ENCODE measurements around the gene PABPN1.

Gene PABPN1

GRCh38 chr14:23358553-23359166 lies 37.4 kb downstream of the PABPN1 start:
- Histone ChIP-seq H3K9me2 (ENCODE audit: low read depth, low read length) (no peaks in the 10 kb centered on the region), H4K20me1 (ENCODE audit: insufficient read depth, low read length) (no peaks in the 10 kb centered on the region), H3F3A (ENCODE audit: insufficient read depth, low read length) (no peaks in the 10 kb centered on the region), H3K9me3 (ENCODE audit: low read length) (no peaks in the 10 kb centered on the region), H3K27ac (ENCODE audit: low read depth, low read length, poor library complexity, severe bottlenecking) (no peak overlapping the region), H3K4me3 (ENCODE audit: low read depth, low read length, poor library complexity, severe bottlenecking) (no peak overlapping the region), H3K4me1 (ENCODE audit: insufficient read depth, low read length, severe bottlenecking) (no peaks in the 10 kb centered on the region), H3K4me2 (ENCODE audit: low read length) (no peak overlapping the region), H2AFZ (ENCODE audit: low read length) (no peak overlapping the region), H3K79me2 (ENCODE audit: insufficient read depth, low read length) (no peaks in the 10 kb centered on the region), H3K36me3 (ENCODE audit: insufficient read depth, low read length) (no peaks in the 10 kb centered on the region), H3K9ac (ENCODE audit: low read length) (no peak overlapping the region), H3K27me3 (ENCODE audit: insufficient read depth, low read length) (peaks cover 5% of the 10 kb centered on the region; the same call in 1 of the 2 replicates)
- no peak for TF ChIP-seq EZH2 (IDR thresholded peaks at IDR 0.05; ENCODE audit: borderline replicate concordance, low read length)
- TF ChIP-seq CTCF (IDR thresholded peaks at IDR 0.05; ENCODE audit: low read length), result no peak

- no peaks in the 10 kb centered on the region for H3K4me1 ChIP-seq (ENCODE audit: insufficient read depth, low read length, severe bottlenecking)
- no peaks in the 10 kb centered on the region for H3K79me2 ChIP-seq (ENCODE audit: insufficient read depth, low read length)
- no peaks in the 10 kb centered on the region for H4K20me1 ChIP-seq (ENCODE audit: insufficient read depth, low read length)
- TF ChIP-seq CTCF (IDR thresholded peaks at IDR 0.05; ENCODE audit: low read length), result no peak
- TF ChIP-seq EZH2 (IDR thresholded peaks at IDR 0.05; ENCODE audit: borderline replicate concordance, low read length), result no peak
- peaks cover 5% of the 10 kb centered on the region; the same call in 1 of the 2 replicates for H3K27me3 ChIP-seq (ENCODE audit: insufficient read depth, low read length)
- H3F3A ChIP-seq (ENCODE audit: insufficient read depth, low read length), result no peaks in the 10 kb centered on the region
- no peaks in the 10 kb centered on the region for H3K9me2 ChIP-seq (ENCODE audit: low read depth, low read length)
- no peak overlapping the region for H3K9ac ChIP-seq (ENCODE audit: low read length)
- no peaks in the 10 kb centered on the region for H3K9me3 ChIP-seq (ENCODE audit: low read length)
- H2AFZ ChIP-seq (ENCODE audit: low read length), result no peak overlapping the region
- no peak overlapping the region for H3K4me2 ChIP-seq (ENCODE audit: low read length)
- H3K27ac ChIP-seq (ENCODE audit: low read depth, low read length, poor library complexity, severe bottlenecking), result no peak overlapping the region
- no peak overlapping the region for H3K4me3 ChIP-seq (ENCODE audit: low read depth, low read length, poor library complexity, severe bottlenecking)
- H3K36me3 ChIP-seq (ENCODE audit: insufficient read depth, low read length), result no peaks in the 10 kb centered on the region
Observed at GRCh38 chr14:23359167-23359626, 37.9 kb downstream of the PABPN1 start.

- H4K20me1 ChIP-seq (ENCODE audit: insufficient read depth, low read length), result no peaks in the 10 kb centered on the region
- H3K27ac ChIP-seq (ENCODE audit: low read depth, low read length, poor library complexity, severe bottlenecking), result no peak overlapping the region
- no peaks in the 10 kb centered on the region for H3K9me2 ChIP-seq (ENCODE audit: low read depth, low read length)
- H3K4me2 ChIP-seq (ENCODE audit: low read length), result no peak overlapping the region
- peaks cover 5% of the 10 kb centered on the region; the same call in 1 of the 2 replicates for H3K27me3 ChIP-seq (ENCODE audit: insufficient read depth, low read length)
- no peak overlapping the region for H2AFZ ChIP-seq (ENCODE audit: low read length)
- H3K4me3 ChIP-seq (ENCODE audit: low read depth, low read length, poor library complexity, severe bottlenecking), result no peak overlapping the region
- H3K9ac ChIP-seq (ENCODE audit: low read length), result no peak overlapping the region
- no peaks in the 10 kb centered on the region for H3K4me1 ChIP-seq (ENCODE audit: insufficient read depth, low read length, severe bottlenecking)
- TF ChIP-seq EZH2 (IDR thresholded peaks at IDR 0.05; ENCODE audit: borderline replicate concordance, low read length) (no peak), CTCF (IDR thresholded peaks at IDR 0.05; ENCODE audit: low read length) (no peak)
- no peaks in the 10 kb centered on the region for H3F3A ChIP-seq (ENCODE audit: insufficient read depth, low read length)
- no peaks in the 10 kb centered on the region for H3K36me3 ChIP-seq (ENCODE audit: insufficient read depth, low read length)
- H3K9me3 ChIP-seq (ENCODE audit: low read length), result no peaks in the 10 kb centered on the region
- H3K79me2 ChIP-seq (ENCODE audit: insufficient read depth, low read length), result no peaks in the 10 kb centered on the region
Observed at GRCh38 chr14:23359722-23360447, 38.6 kb downstream of the PABPN1 start.

Data from OCI-LY1 (cell line).